Right forelimb (tissue), 1 donor: ENCODE measurements around the gene ITFG2.
"Not testable (repeated sequence)": the region's sequence is repeated elsewhere in the genome, so short reads cannot be mapped to it uniquely, and the experiment has no call there.

Experiments
- DNase-seq: peaks from one replicate; pipeline ENCODE4 v3.0.0-alpha.2; 2018

Gene ITFG2

DNA sequence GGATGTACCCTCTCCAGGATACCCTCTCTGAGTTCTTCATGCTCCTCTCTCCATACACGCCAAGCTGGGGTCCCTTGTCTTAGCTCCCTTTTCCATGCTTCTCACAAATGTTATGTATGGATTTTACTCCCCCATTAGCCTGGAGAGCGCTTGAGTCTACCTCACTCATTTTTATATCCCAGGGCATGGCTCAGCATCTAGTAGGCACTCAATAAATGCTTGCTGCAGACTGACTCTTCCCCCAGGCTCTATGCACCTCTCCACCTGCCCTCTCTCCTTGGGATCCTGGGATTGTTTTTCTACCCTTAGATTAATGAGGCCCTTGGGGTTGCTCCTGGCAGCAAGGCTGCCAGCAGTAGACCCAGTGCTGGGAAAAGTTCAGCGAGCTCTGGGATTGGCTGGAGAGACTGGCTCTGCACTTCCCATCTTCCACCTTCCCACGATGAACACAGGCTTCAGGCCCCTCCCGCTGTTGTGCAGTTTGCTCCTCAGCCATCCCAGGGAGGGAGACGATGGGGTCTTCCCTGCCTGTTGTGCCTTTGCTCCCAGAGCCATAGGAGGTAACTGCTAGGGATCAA is 20.2 kb downstream of the ITFG2 start:
- no peak for DNase-seq

DNA sequence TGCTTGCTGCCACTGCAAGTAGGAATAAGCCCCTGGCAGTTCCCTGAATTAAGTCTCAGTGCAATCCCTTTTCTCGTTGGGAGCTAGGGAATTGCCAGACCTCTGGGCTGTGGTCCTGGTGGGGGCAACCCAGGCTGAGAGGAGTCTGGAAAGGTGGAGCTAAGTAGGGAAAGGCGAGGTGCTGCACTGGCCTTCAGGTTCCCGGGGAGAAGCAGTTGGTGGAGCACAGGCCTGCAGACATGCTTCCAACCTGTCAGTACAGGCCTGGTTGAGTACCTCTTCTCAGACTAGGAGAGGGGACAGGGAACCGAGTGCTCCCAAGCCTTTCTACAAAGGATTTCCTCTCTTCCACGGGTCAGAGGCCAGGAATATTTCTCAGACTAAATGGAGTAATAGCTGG is 20.9 kb downstream of the ITFG2 start:
- no peak for DNase-seq

DNA sequence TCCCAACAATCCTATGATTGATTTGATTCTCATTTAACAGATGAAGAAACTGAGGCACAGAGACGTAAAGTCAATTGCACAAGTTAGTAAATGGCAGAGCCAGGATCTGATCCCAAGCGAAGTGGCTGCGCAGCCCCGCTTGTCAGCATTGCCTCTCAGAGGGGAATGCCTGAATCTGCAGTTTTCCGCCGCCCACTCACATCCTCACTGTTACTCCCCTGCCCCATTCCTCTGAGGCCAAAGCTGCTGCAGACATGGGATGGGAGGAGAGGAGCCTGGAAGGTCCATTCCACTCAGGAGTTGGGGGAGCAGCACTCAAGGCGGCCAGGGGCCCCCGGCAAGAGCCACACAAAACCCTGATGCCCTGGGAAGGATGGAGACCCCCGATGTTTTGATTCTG is 21.3 kb downstream of the ITFG2 start:
- no peak for DNase-seq

DNA sequence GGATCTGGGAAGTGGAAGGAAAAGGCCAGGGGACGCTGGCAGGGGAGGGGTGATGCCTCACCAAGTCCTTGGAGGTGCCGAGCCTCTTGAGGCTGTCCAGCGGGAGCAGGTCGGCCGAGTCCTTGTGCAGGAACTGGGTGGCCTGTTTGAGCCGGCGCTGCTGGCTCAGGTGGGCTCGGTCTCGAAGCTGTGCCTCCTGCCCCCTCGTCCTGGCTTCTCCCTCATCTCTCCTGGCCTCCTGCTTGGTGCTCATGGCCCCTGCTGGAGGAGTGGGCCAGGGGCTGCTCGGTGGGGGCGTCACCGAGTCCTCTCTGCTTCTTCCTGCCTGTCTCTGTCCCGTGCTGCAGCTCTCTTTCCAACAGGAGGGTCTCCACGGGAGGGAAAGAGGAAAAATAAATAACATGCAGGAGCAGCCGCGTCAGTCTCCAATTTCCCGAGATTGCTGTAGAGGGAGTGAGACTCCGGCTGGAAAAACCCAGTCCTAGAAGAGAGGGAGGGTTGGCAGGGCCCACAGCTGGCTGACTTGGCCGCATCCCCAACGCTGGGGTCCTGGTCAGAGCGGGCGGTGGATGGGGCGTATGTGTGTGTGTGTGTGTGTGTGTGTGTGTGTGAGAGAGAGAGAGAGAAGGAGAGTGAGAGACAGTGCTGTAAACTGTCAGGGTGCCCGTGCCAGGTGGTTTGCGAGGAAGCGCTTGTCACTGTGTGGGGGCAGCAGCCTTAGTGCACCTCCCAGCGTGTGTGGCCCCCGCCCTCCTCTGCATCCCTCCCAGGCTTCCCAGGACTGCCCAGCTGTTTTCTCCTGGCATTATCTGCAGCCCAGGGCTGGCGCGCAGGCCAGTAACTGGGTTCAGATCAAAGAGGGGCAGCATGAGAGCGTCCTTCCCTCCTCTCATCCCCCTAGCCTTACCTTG is 22.4 kb downstream of the ITFG2 start, which contains the start of gene NRIP2:
Gene NRIP2 (minus strand): TSS at position 455 of the 911 bp plus-strand sequence. CDS start 52 bp downstream, at position 403.
- peak; percentile 86 for DNase-seq

DNA sequence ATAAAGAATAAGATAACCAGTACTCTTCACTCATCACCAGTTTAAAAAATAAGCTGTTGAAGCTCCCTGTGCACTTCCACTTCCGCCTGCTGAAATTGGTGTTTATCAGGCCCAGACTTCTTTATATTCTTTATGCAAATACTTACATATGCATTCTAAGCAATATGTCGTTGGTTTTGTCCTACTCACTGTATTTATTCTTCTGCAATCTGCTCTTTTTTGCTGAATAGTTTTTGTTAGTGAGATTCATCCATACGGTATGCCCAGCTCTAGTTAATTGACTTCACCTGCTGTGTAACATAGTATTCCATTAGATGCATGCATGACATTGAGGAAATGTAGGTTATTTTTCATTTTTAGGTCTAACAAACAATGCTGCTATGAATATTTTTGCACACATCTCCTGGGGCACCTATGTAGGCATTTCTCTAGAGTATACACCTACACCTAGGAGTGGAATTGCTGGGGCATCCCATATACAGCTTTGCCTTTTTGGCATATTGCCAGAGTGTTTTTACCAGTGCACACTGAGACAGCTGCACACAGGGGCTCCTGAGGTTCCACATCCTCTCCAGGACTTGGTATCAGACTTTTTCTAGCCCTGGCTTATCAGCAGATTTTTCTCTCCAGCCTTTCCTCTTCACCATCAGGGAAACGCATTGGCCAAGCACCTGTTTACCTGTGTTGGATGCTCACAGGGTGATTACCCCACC is 23.4 kb downstream of the ITFG2 start:
- no peak for DNase-seq

DNA sequence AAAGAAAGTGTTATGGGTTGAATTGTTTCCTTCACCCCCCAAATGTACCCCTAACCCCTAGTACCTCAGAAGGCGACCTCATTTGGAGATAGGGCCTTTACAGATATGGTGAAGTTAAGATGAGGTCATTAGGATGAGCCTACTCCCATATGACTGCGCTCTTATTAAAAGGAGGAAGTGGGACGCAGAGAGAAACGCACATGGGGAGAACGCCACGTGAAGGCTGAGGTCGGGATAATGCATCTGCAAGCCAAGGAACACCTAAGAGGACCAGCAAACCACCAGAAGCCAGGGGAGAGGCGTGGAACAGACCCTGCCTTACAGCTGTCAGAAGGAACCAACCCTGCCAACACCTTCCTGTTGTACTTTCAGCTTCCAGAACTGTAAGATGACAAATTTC is 24.1 kb downstream of the ITFG2 start:
- no peak for DNase-seq

DNA sequence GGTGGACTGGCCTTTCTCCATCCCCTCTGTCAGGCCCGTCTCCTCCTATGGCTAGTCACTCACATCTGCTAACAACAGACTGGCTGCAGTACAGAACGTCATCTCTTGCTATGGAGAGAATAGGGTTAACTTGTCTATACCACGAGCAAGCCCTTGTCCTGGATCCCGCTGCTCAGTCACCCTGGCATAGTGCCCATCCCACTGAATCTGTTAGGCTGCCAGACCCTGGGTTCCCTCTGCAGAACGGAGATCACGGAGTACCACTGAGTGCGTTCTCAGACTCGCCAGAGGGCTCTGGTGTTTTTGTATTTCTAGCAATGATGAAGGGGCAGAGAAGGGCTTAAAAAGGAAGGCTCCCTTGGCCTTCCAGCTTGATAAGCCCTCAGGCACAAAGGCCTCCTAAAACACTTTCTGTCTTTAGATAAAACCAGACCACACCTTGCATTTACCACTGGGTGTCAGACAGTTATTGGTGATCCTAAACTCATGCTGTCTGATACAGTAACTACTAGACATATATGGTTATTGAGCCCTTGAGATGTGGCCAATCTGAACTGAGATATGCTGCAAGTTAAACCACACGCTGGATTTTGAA is 28.7 kb downstream of the ITFG2 start:
- no peak for DNase-seq

DNA sequence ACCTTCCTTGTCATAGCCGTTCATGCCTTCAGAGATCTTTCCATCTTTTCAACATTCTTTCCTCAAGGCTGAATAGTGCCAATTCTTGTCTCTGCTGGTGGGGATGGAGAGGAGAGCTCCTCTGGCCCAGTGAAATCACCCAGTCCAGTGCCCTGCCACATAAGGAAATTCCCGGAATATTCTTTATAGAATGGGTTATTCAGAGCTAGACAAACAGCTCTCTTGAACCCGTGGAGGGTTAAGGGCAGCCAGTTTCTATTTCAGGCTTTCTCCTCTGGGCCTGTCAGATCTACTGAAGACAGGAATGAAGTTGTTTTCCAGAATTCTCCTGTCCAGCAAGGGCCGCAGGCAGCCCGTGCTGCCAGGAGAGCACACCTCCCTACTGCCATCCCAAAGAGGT is 30.5 kb downstream of the ITFG2 start:
- DNase-seq: no peak

DNA sequence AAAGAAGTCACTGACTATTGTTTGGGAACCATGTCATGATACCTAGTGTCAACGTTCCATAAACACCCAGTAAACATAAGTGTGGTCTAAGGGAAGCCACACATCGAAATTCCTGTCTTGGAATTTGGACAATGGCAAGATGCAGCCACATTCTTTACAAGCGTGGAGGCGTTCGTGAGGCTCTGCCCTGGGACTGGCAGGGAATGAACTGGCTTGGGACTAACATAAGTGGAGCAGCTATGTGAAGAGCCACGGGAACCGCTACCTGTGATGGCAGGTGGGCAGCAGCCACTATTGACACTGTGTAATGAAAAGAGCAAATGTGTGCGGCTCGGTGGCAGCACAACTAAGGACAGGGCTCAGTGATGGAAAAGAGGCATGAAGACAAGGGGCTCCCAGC is 32.3 kb downstream of the ITFG2 start:
- no peak for DNase-seq

DNA sequence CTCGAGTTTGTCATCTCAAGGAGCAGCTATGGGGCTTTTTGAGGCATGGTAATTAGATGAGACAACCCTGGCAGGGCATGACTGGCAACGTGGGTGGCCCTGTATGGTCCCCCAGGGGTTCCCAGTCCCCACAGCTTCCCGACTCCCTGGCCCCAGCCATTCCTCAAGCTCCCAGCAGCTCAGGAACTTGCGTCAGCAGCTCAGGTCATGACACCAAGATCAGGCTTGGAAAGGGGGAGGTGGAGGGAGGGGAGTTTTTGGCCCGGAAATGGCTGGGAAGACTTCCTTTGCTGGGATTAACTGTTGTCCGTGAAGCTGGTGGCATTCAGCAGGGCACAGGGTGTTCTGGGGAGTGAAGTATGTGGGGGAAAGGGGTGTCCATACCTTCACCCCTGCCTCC is 32.8 kb downstream of the ITFG2 start:
- no peak for DNase-seq

DNA sequence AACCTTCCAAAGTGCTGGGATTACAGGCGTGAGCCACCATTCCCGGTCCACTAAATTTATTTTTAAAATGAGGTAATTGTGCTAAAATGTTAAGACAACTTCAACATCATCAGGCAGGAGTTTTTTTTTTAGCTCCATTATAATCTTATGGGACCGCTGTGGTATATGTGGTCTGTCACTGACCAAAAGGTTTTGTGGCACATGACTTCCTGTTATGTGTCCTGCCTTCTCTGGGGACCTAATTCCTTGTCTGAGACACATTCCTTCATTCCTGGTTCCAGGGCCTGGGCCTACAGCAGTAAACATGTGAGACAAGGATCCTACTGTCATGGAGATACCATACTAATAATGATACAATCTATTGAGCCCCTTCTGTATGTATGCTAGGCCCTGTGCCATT is 39.5 kb downstream of the ITFG2 start:
- no peak for DNase-seq

DNA sequence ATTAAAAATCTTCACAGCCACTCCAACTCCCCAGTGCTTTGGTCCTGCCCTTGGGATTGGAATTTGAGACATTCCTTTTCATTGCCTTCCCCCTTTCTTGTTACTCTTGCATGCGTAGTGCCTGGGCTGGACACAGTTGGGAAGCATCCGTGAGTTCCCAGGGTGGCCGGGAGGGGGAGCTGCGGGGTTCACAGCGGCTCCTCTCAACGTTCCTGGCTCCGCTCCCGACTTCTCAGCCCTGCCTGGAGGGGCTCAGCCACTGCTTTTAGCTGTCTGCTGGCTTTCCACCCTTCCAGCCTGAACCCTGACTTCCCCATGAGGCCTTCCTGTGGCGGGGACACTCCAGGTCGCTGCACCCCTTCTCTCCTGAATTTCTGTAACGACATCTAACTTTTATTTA is 41.2 kb downstream of the ITFG2 start:
- DNase-seq: peak; percentile 89

DNA sequence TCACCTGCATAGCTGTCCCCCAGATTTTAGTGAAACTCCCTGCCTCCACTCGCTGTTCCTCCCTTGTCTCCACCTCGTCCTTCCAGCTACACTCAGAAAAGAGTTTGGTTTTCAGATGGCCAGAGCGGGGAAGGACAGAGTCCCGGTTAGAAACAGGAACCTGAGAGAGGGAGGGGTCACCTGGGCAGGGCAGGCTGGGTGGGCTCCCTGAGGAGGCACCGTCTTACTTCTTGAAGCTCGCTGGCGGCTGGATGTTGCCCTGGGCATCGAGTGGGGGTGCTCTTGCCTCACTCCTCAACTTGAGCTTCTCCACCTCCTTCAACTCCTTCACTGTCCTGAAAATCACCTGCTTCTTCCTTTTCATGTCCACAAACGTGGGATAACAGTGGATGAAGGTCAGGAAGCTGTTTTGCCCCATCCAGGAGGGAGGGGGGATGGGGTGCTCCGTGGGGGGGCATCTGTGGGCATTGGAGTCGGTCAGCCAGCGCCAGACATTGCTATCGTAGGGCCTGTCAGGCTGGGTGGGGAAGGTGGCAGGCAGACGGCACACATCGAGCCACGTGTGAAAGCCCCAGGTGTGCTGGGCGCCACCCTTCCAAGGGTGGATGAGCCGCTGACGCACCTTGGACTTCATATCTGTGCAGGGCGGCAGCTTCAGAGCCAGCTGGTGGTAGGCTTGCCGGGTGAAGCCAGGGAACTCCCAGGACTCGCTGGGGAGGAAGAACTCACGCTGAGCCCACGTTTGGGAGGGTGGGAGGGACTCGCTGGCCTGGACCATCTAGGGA is 42.4 kb downstream of the ITFG2 start:
- DNase-seq: no peak

DNA sequence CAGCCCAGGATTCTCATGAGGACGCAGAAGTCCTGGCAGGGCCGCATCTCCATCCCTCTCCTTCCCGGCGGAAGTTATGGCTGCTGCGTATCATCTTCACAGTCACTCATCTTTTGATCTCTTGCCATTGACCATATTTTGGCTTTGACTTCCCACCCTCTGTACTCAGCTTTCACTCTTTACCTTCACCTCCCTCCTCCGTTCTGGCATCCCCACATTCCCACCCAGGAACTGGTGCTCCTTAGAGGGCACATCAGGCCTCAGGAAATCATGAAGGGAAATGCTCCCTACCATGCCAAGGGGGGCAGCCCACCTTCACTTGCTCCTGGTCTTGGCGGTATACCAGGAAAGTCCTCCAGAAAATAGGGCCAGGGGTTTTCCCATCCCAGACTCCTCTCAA is 43.1 kb downstream of the ITFG2 start:
- no peak for DNase-seq

DNA sequence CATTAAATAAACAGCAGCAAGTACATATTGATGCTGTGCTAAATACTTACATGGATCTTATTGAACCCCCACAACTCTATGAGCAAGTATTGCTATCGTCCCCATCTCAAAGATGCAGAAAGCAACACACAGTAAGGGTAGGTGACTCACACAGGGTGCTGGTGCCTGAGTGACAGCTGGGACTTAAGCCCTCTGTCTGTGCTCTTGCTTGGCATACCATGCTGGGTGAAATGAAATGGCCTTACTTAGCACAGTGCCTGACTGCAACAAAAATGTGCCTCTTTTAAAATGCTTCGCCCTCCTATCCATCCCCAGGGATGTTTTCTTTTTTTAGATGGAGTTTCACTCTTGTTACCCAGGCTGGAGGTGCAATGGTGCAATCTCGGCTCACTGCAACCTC is 43.6 kb downstream of the ITFG2 start:
- DNase-seq: no peak

DNA sequence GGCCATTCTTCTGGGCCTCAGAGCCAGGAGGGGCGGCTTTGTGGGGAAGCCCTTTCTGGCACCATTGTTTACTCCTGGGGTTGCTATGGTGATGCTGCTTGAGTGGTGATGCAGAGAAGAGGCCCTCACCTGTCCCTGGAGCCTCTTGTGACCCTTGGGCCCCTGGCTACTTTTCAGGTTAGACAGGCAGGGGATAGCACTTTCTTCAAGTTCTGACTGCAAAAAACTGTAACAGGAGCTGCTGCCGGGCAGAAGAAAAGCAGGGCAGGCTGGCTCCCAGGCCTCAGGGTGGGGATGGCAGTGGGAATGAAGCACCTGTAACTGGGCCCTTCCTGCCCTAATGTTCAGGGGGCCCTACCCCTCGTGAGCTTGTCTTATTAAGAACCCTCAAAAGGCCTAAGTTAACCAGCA is 44.6 kb downstream of the ITFG2 start, which contains the start of gene TEX52:
Gene TEX52 (minus strand): TSS at position 19 of the 411 bp plus-strand sequence. CDS start 13 bp downstream, at position 6.
- no peak for DNase-seq

DNA sequence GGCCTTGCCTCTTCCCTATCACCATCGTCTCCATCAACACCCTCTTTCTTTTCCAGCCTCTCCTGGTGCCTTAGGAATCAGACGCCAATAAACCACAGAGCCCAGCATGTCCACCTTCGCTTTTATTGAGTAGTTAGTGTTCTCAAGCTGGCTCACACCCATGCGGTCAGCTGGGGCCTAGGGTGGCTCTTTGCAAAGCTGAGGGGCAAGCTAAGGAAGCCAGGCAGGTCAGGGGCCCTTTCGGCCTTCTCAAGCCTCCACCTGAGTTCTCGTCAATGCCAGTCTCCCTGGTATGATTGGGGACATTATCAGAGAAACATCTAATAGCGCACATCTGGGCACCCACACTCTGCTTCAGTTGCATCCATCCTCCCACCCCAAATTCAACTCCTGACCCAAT is 45.1 kb downstream of the ITFG2 start:
- DNase-seq: no peak

DNA sequence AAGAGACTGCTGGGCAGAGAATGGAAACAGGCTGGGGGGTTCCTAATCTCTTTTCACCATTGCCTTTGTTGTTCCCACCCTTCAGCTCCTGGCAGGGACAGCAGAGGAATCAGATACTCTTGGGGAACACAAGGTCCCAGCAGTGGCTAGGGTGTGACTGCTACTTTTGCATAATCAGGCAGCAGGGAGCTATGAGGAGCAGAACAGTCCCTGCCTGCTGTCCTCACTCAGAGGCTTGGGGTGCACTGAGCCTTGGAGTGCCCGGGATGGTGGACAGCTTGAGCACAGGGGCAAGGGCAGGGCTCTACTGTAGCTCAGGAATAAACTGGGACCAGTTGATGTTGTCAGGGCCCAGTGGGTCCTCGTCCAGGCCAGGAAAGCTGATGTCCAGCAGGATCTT is 45.9 kb downstream of the ITFG2 start:
- no peak for DNase-seq

DNA sequence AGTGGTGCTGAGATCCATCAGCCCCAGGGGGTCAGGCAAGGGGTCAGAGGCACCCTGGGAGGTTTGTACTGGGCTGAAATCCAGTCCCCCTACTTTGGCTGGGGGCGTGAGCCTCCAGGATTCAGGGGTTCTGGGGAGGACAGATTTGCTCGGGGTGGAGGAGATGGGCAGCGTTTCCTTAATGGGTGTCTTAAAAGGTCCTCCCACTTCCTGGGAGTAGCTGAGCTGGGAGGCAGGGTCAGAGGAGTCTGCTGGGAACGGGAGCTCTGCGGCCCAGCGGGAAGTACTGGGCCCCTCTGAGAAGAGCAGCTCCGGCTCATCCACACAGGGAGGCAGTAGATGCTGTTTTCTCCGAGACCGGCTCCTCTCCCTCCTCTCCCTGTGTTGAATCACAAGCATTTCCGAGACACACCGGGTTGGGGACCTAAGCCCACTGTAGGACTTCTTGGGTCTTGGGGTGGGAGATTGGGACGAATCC is 46.5 kb downstream of the ITFG2 start:
- DNase-seq: no peak

DNA sequence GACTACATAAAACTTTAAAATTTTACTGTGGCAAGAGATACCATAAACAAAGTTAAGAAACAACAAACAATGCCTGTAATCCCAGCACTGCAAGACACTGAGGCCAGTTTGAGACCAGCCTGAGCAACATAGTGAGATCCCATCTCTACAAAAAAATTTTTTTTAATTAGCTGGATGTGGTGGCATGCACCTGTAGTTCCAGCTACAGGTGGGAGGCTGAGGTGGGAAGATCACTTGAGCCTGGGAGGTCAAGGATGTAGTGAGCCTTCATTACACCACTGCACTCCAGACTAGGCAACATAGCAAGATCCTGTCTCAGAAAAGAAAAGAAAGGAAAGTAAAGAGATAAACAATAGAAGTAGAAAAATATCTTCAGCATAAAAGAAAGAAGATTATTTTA is 47.7 kb downstream of the ITFG2 start:
- no peak for DNase-seq

DNA sequence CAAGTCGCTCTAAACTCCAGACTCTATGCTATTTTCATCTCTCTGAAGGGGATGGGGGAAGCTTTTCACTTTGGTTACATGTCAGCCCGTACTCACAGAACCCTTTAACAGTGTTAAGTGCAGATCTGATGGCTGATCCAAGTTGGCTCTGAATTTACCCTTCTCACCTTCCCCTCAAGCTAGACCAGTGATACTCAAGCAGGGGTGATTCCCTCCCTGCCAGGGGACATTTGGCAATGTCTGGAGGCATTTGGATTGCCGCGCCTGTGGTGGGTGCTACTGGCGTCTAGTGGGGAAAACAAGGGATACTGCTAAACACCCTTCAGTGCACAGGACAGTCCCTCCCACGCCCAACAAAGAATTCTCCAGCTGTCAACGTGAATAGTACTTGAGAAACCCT is 50.4 kb downstream of the ITFG2 start:
- no peak for DNase-seq

DNA sequence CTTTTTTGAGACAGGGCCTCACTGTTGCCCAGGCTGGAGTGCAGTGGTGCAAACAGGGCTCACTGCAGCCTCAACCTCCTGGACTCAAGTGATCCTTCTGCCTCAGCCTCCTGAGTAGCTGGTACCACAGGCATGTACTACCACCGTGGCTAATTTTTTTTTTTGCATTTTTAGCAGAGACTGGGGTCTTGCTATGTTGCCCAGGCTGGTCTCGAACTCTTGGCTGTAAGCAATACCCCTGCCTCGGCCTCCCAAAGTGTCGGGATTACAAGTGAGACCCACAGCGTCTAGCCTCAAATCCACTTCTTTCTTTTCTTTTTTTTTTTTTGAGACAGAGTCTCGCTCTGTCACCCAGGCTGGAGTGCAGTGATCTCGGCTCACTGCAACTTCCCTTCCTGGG is 50.9 kb downstream of the ITFG2 start:
- DNase-seq: not testable (repeated sequence)
